ENCODE data around the gene TAS2R41. TPM values are rescaled to one million over a fixed set of nuclear protein-coding genes. Genes with fewer than 3 reads are reported as not detected.

Gene TAS2R41
- total RNA-seq, 6 donors from 2014 or later = 0.46 to 0.54 TPM; not detected in 4

- no peak overlapping the region for H3K27ac ChIP-seq
- H3K27me3 ChIP-seq = no peaks in the 10 kb centered on the region
- no peak for TF ChIP-seq EP300 (IDR thresholded peaks at IDR 0.05)
- no peak for TF ChIP-seq CTCF (IDR thresholded peaks at IDR 0.05)
- no peak for TF ChIP-seq POLR2A (IDR thresholded peaks at IDR 0.05)
- TF ChIP-seq POLR2AphosphoS5 (IDR thresholded peaks at IDR 0.05) = no peak
- WGBS, 2 donors = 81 to 82% methylated on average over 9 of the region's 9 CpGs
- no peaks in the 10 kb centered on the region for H3K36me3 ChIP-seq
- H3K4me1 ChIP-seq = no peaks in the 10 kb centered on the region
- H3K4me3 ChIP-seq = no peak overlapping the region
- H3K9me3 ChIP-seq = no peaks in the 10 kb centered on the region
- ATAC-seq (ENCODE audit: low FRiP score in 2 of 2) (peak in 1 of 2 donors; percentile 80), DNase-seq (no peak)
Observed at GRCh38 chr7:143434660-143435059, 43.0 kb upstream of the TAS2R41 start.

GRCh38 chr7:143435266-143435665 is 42.4 kb upstream of the TAS2R41 start:
- ATAC-seq (ENCODE audit: low FRiP score in 2 of 2) (no peak), DNase-seq (no peak)
- Histone ChIP-seq H3K27ac (no peak overlapping the region), H3K27me3 (no peaks in the 10 kb centered on the region), H3K4me3 (no peak overlapping the region), H3K36me3 (no peaks in the 10 kb centered on the region), H3K4me1 (no peaks in the 10 kb centered on the region), H3K9me3 (no peaks in the 10 kb centered on the region)
- TF ChIP-seq POLR2AphosphoS5 (IDR thresholded peaks at IDR 0.05) = no peak
- no peak for TF ChIP-seq POLR2A (IDR thresholded peaks at IDR 0.05)
- TF ChIP-seq CTCF (IDR thresholded peaks at IDR 0.05) = no peak
- 83% methylated on average over 2 of the region's 2 CpGs for WGBS, 2 donors

GRCh38 chr7:143436325-143436946 is 41.2 kb upstream of the TAS2R41 start:
- Histone ChIP-seq H3K27ac (no peak overlapping the region), H3K27me3 (no peaks in the 10 kb centered on the region), H3K4me3 (no peak overlapping the region), H3K4me1 (no peaks in the 10 kb centered on the region), H3K9me3 (no peaks in the 10 kb centered on the region), H3K36me3 (no peaks in the 10 kb centered on the region)
- no peak for DNase-seq
- no peak for TF ChIP-seq CTCF (IDR thresholded peaks at IDR 0.05)
- TF ChIP-seq POLR2AphosphoS5 (IDR thresholded peaks at IDR 0.05) = no peak
- no peak for TF ChIP-seq POLR2A (IDR thresholded peaks at IDR 0.05)
- TF ChIP-seq EP300 (IDR thresholded peaks at IDR 0.05) = no peak
- WGBS, 2 donors = 92 to 97% methylated on average over 3 of the region's 3 CpGs
- no peak for ATAC-seq (ENCODE audit: low FRiP score in 2 of 2)

- no peak overlapping the region for H3K4me3 ChIP-seq
- no peak for ATAC-seq (ENCODE audit: low FRiP score in 2 of 2)
- TF ChIP-seq EP300 (IDR thresholded peaks at IDR 0.05) = no peak
- no peak for TF ChIP-seq POLR2A (IDR thresholded peaks at IDR 0.05)
- no peak for TF ChIP-seq POLR2AphosphoS5 (IDR thresholded peaks at IDR 0.05)
- no peak for TF ChIP-seq CTCF (IDR thresholded peaks at IDR 0.05)
- 40 to 46% methylated on average over 4 of the region's 4 CpGs for WGBS, 2 donors
- no peak overlapping the region for H3K27ac ChIP-seq
- DNase-seq = no peak
- H3K27me3 ChIP-seq = no peaks in the 10 kb centered on the region
- no peaks in the 10 kb centered on the region for H3K9me3 ChIP-seq
- no peaks in the 10 kb centered on the region for H3K36me3 ChIP-seq
- H3K4me1 ChIP-seq = no peaks in the 10 kb centered on the region
Observed at GRCh38 chr7:143437578-143437977, 40.1 kb upstream of the TAS2R41 start.

- H3K27ac ChIP-seq = no peak overlapping the region
- no peak for DNase-seq
- H3K4me1 ChIP-seq = no peaks in the 10 kb centered on the region
- no peak for ATAC-seq (ENCODE audit: low FRiP score in 2 of 2)
- H3K27me3 ChIP-seq = no peaks in the 10 kb centered on the region
- H3K9me3 ChIP-seq = no peaks in the 10 kb centered on the region
- 83 to 89% methylated on average over 2 of the region's 2 CpGs for WGBS, 2 donors
- TF ChIP-seq EP300 (IDR thresholded peaks at IDR 0.05) = no peak
- H3K4me3 ChIP-seq = no peak overlapping the region
- no peaks in the 10 kb centered on the region for H3K36me3 ChIP-seq
Observed at GRCh38 chr7:143439866-143440265, 37.8 kb upstream of the TAS2R41 start.
